HG03520 (cell line): ENCODE measurements around the gene QDPR.

Experiments
- ATAC-seq: cut with Tn5 transposase; IDR thresholded peaks from one replicate; pipeline ENCODE4 v1.9.1; 2021; ENCODE audit warnings: mild to moderate bottlenecking, moderate library complexity; ENCODE audit not compliant: unreplicated experiment

Gene QDPR

DNA sequence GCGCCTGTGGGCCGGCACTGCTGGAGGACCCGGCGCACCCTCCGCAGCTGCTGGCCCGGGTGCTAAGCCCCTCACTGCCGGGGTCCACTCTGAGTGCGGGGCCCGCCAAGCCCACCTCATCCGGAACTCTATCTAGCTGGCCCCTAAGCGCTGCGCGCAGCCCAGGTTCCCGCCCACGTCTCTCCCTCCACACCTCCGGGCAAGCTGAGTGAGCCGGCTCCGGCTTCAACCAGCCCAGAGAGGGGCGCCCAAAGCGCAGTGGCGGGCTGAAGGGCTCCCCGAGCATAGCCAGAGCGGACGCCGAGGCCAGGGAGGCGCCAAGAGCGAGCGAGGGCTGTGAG lies 75.2 kb downstream of the QDPR start:
- ATAC-seq, result no peak
